Breast epithelium (tissue), 3 donors: ENCODE measurements around the gene ZMYND11.

Experiments used
- POLR2A ChIP-seq: fragments of 450-650 bp; IDR thresholded peaks from one replicate; pipeline ENCODE4 v1.6.1; 2016; ENCODE audit warnings: antibody characterized with exemption, mild to moderate bottlenecking, moderate library complexity
- POLR2AphosphoS5 ChIP-seq, 3 donors: sonication (generic); formaldehyde crosslinking; IDR thresholded peaks; one replicate each; pipeline ENCODE4 v1.6.1; 2017; ENCODE audit warnings: antibody characterized with exemption in 3 of 3

DNA sequence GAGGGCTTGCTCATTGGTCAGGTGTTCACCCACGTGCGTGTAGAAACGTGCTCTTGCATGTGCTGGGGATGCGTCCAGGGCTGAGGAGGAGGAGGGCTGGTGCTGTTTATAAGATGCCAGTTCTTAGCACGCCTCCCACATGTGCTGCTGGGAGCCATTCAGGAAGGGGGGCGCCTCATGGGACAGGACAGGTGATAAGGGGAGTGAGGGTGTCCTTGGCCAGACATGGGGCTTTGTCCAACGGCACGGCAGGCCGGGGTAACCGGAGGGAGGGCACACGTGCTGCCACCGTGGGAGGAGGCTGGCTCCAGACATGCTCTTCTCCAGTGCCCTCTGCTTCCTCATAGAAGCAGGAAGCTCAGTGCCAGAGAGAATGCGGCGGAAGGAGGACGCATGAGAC lies 150.0 kb downstream of the ZMYND11 start:
- TF ChIP-seq POLR2AphosphoS5 (IDR thresholded peaks at IDR 0.05), result no peak
- TF ChIP-seq POLR2A, result no peak
